Osteoblast (primary cell): ENCODE measurements around the gene SLC24A3. TPM values are rescaled to one million over a fixed set of nuclear protein-coding genes. Genes with fewer than 3 reads are reported as not detected.

ENCODE experiments used
- DNase-seq: peaks from one replicate; pipeline ENCODE4 v3.0.0; 2011; ENCODE audit warnings: low spot score, mixed read lengths; ENCODE audit not compliant: insufficient read length; ENCODE audit errors: missing footprints
- H2AFZ ChIP-seq: 2 replicates; pipeline ENCODE4 v1.6.0; 2011; ENCODE audit warnings: mild to moderate bottlenecking, low read length
- H3K27ac ChIP-seq: 2 replicates; pipeline ENCODE4 v1.5.1; 2011; ENCODE audit warnings: mild to moderate bottlenecking, low read depth, low read length, moderate library complexity
- H3K27me3 ChIP-seq: 2 replicates; pipeline ENCODE4 v1.6.0; 2012; ENCODE audit warnings: mild to moderate bottlenecking, control low read depth, inconsistent platforms, low read length, moderate library complexity; ENCODE audit not compliant: insufficient read depth
- H3K36me3 ChIP-seq: 2 replicates; pipeline ENCODE4 v1.5.1; 2011; ENCODE audit warnings: mild to moderate bottlenecking, low read length, control low read depth, moderate library complexity; ENCODE audit not compliant: insufficient read depth
- H3K4me1 ChIP-seq: 2 replicates; pipeline ENCODE4 v1.5.1; 2011; ENCODE audit warnings: mild to moderate bottlenecking, low read length, control low read depth, moderate library complexity; ENCODE audit not compliant: insufficient read depth
- H3K4me2 ChIP-seq: 2 replicates; pipeline ENCODE4 v1.6.0; 2011; ENCODE audit warnings: mild to moderate bottlenecking, low read length; ENCODE audit not compliant: insufficient read depth
- H3K4me3 ChIP-seq: fragments of 200-600 bp; sonication (generic); 3 replicates; pipeline ENCODE4 v1.5.1; 2012; ENCODE audit warnings: mild to moderate bottlenecking, low read length, inconsistent platforms; ENCODE audit not compliant: insufficient read depth
- H3K79me2 ChIP-seq: 2 replicates; pipeline ENCODE4 v1.6.0; 2012; ENCODE audit warnings: mild to moderate bottlenecking, low read length, control low read depth, inconsistent platforms; ENCODE audit not compliant: insufficient read depth
- H3K9me3 ChIP-seq: 2 replicates; pipeline ENCODE4 v1.5.1; 2011; ENCODE audit warnings: low read depth, low read length, control low read depth
- H4K20me1 ChIP-seq: 2 replicates; pipeline ENCODE4 v1.6.0; 2012; ENCODE audit warnings: mild to moderate bottlenecking, low read length, control low read depth; ENCODE audit not compliant: insufficient read depth
- CTCF ChIP-seq: IDR thresholded peaks from 2 replicates; pipeline ENCODE4 v1.5.1; 2011; ENCODE audit warnings: mild to moderate bottlenecking, low read depth, low read length, moderate library complexity; ENCODE audit errors: extremely low read depth
- total RNA-seq: library from RNA; depleted of rRNA; stranded (reverse); fragments of >200 nt; gene quantifications from 2 replicates; pipeline ENCODE4 v1.2.3, GENCODE V29; 2012

Gene SLC24A3
- total RNA-seq, 1 donor: 1.1 TPM

- Histone ChIP-seq H3K4me3 (no peak overlapping the region), H3K27ac (no peak overlapping the region), H3K79me2 (no peaks in the 10 kb centered on the region), H2AFZ (no peak overlapping the region), H3K4me2 (no peak overlapping the region), H3K4me1 (peaks cover 7% of the 10 kb centered on the region), H3K36me3 (no peaks in the 10 kb centered on the region), H4K20me1 (no peaks in the 10 kb centered on the region), H3K9me3 (no peaks in the 10 kb centered on the region), H3K27me3 (no peaks in the 10 kb centered on the region)
- no peak for TF ChIP-seq CTCF
- DNase-seq: no peak
These were observed 278.8 kb downstream of the SLC24A3 start for GRCh38 chr20:19491241-19491640.

GRCh38 chr20:19492116-19492515, 279.7 kb downstream of the SLC24A3 start:
- Histone ChIP-seq H4K20me1 (no peaks in the 10 kb centered on the region), H3K4me1 (peaks cover 14% of the 10 kb centered on the region), H3K9me3 (no peaks in the 10 kb centered on the region), H3K27ac (no peak overlapping the region), H3K79me2 (no peaks in the 10 kb centered on the region), H2AFZ (no peak overlapping the region), H3K27me3 (no peaks in the 10 kb centered on the region), H3K4me3 (no peak overlapping the region), H3K36me3 (no peaks in the 10 kb centered on the region), H3K4me2 (no peak overlapping the region)
- DNase-seq: no peak
- TF ChIP-seq CTCF: no peak

GRCh38 chr20:19492687-19493336, 280.4 kb downstream of the SLC24A3 start:
- H3K4me2 ChIP-seq: no peak overlapping the region
- H3K36me3 ChIP-seq: no peaks in the 10 kb centered on the region
- H3K9me3 ChIP-seq: no peaks in the 10 kb centered on the region
- H2AFZ ChIP-seq: no peak overlapping the region
- H3K4me1 ChIP-seq: peaks cover 18% of the 10 kb centered on the region
- H3K79me2 ChIP-seq: no peaks in the 10 kb centered on the region
- H4K20me1 ChIP-seq: no peaks in the 10 kb centered on the region
- H3K27ac ChIP-seq: no peak overlapping the region
- no peak for DNase-seq
- no peak for TF ChIP-seq CTCF
- H3K27me3 ChIP-seq: no peaks in the 10 kb centered on the region
- no peak overlapping the region for H3K4me3 ChIP-seq

- H3K36me3 ChIP-seq: no peaks in the 10 kb centered on the region
- H3K4me3 ChIP-seq: no peak overlapping the region
- H3K9me3 ChIP-seq: no peaks in the 10 kb centered on the region
- H3K4me1 ChIP-seq: peaks cover 18% of the 10 kb centered on the region
- no peaks in the 10 kb centered on the region for H4K20me1 ChIP-seq
- no peaks in the 10 kb centered on the region for H3K27me3 ChIP-seq
- H2AFZ ChIP-seq: no peak overlapping the region
- no peak overlapping the region for H3K4me2 ChIP-seq
- H3K79me2 ChIP-seq: no peaks in the 10 kb centered on the region
- H3K27ac ChIP-seq: no peak overlapping the region
- DNase-seq: no peak
- TF ChIP-seq CTCF: no peak
These were observed 281.5 kb downstream of the SLC24A3 start for GRCh38 chr20:19493794-19494495.
